Measurements from ENCODE around the gene DTWD2.
"Not testable (repeated sequence)": the region's sequence is repeated elsewhere in the genome, so short reads cannot be mapped to it uniquely, and the experiment has no call there.

Gene DTWD2

DNA sequence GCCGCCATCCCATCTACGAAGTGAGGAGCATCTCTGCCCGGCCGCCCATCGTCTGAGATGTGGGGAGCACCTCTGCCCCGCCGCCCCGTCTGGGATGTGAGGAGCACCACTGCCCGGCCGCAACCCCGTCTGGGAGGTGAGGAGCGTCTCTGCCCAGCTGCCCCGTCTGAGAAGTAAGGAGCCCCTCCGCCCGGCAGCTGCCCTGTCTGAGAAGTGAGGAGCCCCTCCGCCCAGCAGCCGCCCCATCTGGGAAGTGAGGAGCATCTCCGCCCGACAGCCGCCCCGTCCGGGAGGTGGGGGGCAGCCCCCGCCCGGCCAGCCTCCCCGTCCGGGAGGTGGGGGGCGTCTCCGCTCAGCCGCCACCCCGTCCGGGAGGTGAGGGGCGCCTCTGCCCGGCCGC, 23.4 kb downstream of the DTWD2 start:
- H3K4me3 ChIP-seq (ENCODE audit: low read length); H3K4me1 ChIP-seq (ENCODE audit: control insufficient read depth, insufficient read depth, low read length); H3K36me3 ChIP-seq (ENCODE audit: control insufficient read depth, insufficient read depth, low read length); H3K9me3 ChIP-seq (ENCODE audit: control insufficient read depth, low read length); H3K9ac ChIP-seq (ENCODE audit: low read length); H3K27me3 ChIP-seq (ENCODE audit: control insufficient read depth, insufficient read depth, low read length): not testable (repeated sequence)

DNA sequence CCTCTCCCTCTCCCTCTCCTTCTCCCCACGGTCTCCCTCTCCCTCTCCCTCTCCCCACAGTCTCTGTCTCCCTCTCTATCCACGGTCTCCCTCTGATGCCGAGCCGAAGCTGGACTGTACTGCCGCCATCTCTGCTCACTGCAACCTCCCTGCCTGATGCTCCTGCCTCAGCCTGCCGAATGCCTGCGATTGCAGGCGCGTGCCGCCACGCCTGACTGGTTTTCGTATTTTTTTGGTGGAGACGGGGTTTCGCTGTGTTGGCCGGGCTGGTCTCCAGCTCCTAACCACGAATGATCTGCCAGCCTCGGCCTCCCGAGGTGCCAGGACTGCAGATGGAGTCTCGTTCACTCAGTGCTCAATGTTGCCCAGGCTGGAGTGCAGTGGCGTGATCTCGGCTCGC, 24.0 kb downstream of the DTWD2 start:
- H3K4me1 ChIP-seq (ENCODE audit: control insufficient read depth, insufficient read depth, low read length); H3K4me3 ChIP-seq (ENCODE audit: low read length); H3K9me3 ChIP-seq (ENCODE audit: control insufficient read depth, low read length); H3K36me3 ChIP-seq (ENCODE audit: control insufficient read depth, insufficient read depth, low read length); H3K27me3 ChIP-seq (ENCODE audit: control insufficient read depth, insufficient read depth, low read length); H3K9ac ChIP-seq (ENCODE audit: low read length): not testable (repeated sequence)

DNA sequence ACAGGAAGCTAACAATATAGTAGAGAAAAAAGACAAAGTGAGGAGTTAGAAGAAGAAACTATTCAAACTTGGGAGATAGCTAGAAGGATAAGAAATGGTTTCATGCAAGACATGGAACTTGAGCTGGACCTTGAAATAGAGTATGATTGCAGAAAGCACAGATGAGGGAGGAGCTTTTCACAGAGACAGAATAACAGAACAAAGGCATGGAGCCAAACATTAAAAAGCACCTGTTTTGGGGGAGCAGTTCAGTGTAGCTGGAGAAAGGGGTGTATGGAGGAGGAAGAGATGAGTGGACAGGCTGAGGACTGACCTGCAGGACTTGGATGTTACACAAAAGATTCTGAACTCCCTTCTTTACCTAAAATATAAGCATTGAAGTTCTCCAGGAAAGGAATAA, 25.2 kb downstream of the DTWD2 start:
- Histone ChIP-seq H3K27me3 (ENCODE audit: control insufficient read depth, insufficient read depth, low read length) (no peaks in the 10 kb centered on the region), H3K4me1 (ENCODE audit: control insufficient read depth, insufficient read depth, low read length) (no peaks in the 10 kb centered on the region), H3K9me3 (ENCODE audit: control insufficient read depth, low read length) (no peaks in the 10 kb centered on the region), H3K4me3 (ENCODE audit: low read length) (no peak overlapping the region), H3K36me3 (ENCODE audit: control insufficient read depth, insufficient read depth, low read length) (no peaks in the 10 kb centered on the region), H3K9ac (ENCODE audit: low read length) (no peak overlapping the region)

DNA sequence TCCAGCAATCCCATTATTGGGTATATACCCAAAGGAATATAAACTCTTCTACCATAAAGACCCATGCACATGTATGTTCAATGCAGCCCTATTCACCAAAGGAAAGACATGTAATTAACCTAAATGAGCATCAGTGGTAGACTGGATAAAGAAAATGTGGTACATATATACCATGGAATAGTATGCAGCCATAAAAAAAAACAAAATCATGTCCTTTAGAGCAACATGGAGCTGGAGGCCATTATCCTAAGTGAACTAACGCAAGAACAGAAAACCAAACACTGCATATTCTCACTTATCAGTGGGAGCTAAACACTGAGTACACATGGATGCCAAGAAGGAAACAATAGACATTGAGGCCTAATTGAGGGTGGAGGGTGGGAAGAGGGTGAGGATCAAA, 27.8 kb downstream of the DTWD2 start:
- H3K36me3 ChIP-seq (ENCODE audit: control insufficient read depth, insufficient read depth, low read length), result no peaks in the 10 kb centered on the region
- no peak overlapping the region for H3K4me3 ChIP-seq (ENCODE audit: low read length)
- H3K9me3 ChIP-seq (ENCODE audit: control insufficient read depth, low read length), result no peaks in the 10 kb centered on the region
- no peaks in the 10 kb centered on the region for H3K4me1 ChIP-seq (ENCODE audit: control insufficient read depth, insufficient read depth, low read length)
- no peak overlapping the region for H3K9ac ChIP-seq (ENCODE audit: low read length)
- H3K27me3 ChIP-seq (ENCODE audit: control insufficient read depth, insufficient read depth, low read length), result no peaks in the 10 kb centered on the region

DNA sequence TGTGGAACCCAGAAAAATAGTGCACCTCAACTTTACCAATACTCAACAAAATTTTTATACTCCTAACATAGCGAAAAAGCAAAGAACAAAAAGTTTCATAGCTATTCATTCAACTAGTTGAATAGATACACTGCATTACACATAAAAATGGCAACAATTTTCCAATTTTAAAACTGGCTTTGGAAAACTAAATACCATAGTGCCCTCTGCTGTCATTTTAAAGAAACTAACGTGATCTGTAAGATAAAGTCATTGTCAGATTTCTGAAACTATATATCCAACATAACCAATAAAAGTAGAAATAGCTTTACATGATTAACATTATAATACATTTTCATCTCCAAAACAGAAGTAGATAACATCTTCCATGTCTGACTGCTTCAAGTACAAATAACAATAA, 31.6 kb downstream of the DTWD2 start:
- Histone ChIP-seq H3K4me3 (ENCODE audit: low read length) (no peak overlapping the region), H3K27me3 (ENCODE audit: control insufficient read depth, insufficient read depth, low read length) (no peaks in the 10 kb centered on the region), H3K4me1 (ENCODE audit: control insufficient read depth, insufficient read depth, low read length) (no peaks in the 10 kb centered on the region), H3K36me3 (ENCODE audit: control insufficient read depth, insufficient read depth, low read length) (no peaks in the 10 kb centered on the region), H3K9ac (ENCODE audit: low read length) (no peak overlapping the region), H3K9me3 (ENCODE audit: control insufficient read depth, low read length) (no peaks in the 10 kb centered on the region)

DNA sequence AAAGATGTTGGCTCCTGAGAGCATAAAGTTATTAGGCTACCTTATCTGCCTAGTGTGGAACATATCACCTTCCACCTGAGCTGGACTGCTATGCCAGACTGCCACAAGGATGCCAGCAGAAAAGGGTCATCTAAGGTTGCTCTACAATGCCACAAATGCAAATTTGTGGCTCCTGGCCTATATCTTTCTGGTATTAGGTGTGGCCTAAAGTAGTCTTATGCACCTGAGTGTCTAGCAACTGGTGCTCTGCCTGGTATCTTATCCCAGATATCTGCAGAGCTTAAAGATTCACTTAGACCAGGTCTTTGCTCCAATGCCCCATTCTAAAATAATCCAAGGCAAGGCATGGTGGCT, 34.7 kb downstream of the DTWD2 start:
- H3K36me3 ChIP-seq (ENCODE audit: control insufficient read depth, insufficient read depth, low read length), result no peaks in the 10 kb centered on the region
- H3K27me3 ChIP-seq (ENCODE audit: control insufficient read depth, insufficient read depth, low read length), result no peaks in the 10 kb centered on the region
- no peaks in the 10 kb centered on the region for H3K9me3 ChIP-seq (ENCODE audit: control insufficient read depth, low read length)
- no peak overlapping the region for H3K9ac ChIP-seq (ENCODE audit: low read length)
- H3K4me1 ChIP-seq (ENCODE audit: control insufficient read depth, insufficient read depth, low read length), result no peaks in the 10 kb centered on the region
- H3K4me3 ChIP-seq (ENCODE audit: low read length), result no peak overlapping the region

DNA sequence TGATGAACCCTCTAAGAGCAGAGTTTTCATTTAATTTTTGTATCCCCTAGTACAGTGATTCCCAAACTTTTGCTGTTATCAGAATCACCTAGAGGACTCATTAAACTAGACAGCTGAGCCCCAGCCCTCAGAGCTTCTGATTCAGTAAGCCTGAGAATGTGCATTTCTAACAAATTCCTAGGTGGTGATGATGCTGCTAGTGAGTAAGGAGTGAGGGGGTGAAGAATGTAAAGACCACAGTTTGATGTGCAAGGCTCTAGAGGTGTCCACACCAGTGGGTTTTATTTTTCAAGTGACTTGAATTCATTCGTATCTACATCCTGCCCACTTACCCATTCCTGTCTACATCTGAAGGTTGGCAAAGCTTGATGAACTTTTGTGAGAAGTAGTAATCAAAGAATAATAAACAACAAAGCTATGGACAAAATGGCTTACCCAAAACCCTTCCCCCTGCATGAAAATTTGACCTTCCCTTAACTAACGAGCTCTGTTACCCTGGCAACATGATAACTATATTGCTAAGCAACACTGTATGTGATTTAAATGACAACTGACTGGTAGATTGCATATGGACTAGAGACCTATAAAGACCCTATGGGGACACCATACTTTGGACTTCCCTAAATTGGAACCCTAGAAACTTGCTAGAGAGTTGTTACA, 35.2 kb downstream of the DTWD2 start:
- H3K36me3 ChIP-seq (ENCODE audit: control insufficient read depth, insufficient read depth, low read length), result no peaks in the 10 kb centered on the region
- no peaks in the 10 kb centered on the region for H3K27me3 ChIP-seq (ENCODE audit: control insufficient read depth, insufficient read depth, low read length)
- no peak overlapping the region for H3K4me3 ChIP-seq (ENCODE audit: low read length)
- no peaks in the 10 kb centered on the region for H3K9me3 ChIP-seq (ENCODE audit: control insufficient read depth, low read length)
- H3K9ac ChIP-seq (ENCODE audit: low read length), result no peak overlapping the region
- no peaks in the 10 kb centered on the region for H3K4me1 ChIP-seq (ENCODE audit: control insufficient read depth, insufficient read depth, low read length)

DNA sequence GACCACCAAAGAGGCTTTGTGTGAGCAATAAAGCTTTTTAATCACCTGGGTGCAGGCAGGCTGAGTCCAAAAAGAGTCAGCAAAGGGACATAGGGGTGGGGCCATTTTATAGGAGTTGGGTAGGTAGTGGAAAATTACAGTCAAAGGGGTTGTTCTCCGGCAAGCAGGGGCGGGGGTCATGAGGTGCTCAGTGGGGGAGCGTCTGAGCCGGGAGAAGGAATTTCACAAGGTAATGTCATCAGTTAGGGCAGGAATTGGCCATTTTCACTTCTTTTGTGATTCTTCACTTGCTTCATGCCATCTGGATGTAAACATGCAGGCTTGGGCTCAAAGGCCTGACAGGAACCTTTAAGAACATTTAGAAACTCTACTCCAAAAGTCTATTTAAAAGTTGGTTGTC, 36.0 kb downstream of the DTWD2 start:
- not testable (repeated sequence) for H3K4me3 ChIP-seq (ENCODE audit: low read length); H3K36me3 ChIP-seq (ENCODE audit: control insufficient read depth, insufficient read depth, low read length); H3K9me3 ChIP-seq (ENCODE audit: control insufficient read depth, low read length); H3K4me1 ChIP-seq (ENCODE audit: control insufficient read depth, insufficient read depth, low read length); H3K9ac ChIP-seq (ENCODE audit: low read length); H3K27me3 ChIP-seq (ENCODE audit: control insufficient read depth, insufficient read depth, low read length)

DNA sequence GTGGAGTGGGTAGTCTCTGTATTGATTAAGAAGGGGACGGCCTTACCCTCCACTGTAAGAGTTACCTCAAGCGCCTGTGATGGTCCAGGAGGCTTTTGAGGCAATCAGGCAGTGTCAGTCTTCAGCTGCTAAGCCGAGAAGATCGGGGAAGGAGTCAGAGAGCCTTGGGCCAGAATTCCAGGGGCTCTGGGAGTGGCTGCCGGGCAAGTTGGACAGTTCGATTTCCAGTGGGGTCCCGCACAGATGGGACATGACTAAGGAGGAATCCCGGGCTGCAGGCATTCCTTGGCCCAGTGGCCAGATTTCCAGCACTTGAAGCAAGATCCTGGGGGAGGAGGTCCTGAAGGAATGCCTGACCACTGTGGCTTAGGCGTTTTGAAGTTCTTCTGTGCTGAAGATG, 38.0 kb downstream of the DTWD2 start:
- not testable (repeated sequence) for H3K9me3 ChIP-seq (ENCODE audit: control insufficient read depth, low read length); H3K27me3 ChIP-seq (ENCODE audit: control insufficient read depth, insufficient read depth, low read length); H3K36me3 ChIP-seq (ENCODE audit: control insufficient read depth, insufficient read depth, low read length); H3K4me3 ChIP-seq (ENCODE audit: low read length); H3K9ac ChIP-seq (ENCODE audit: low read length); H3K4me1 ChIP-seq (ENCODE audit: control insufficient read depth, insufficient read depth, low read length)

DNA sequence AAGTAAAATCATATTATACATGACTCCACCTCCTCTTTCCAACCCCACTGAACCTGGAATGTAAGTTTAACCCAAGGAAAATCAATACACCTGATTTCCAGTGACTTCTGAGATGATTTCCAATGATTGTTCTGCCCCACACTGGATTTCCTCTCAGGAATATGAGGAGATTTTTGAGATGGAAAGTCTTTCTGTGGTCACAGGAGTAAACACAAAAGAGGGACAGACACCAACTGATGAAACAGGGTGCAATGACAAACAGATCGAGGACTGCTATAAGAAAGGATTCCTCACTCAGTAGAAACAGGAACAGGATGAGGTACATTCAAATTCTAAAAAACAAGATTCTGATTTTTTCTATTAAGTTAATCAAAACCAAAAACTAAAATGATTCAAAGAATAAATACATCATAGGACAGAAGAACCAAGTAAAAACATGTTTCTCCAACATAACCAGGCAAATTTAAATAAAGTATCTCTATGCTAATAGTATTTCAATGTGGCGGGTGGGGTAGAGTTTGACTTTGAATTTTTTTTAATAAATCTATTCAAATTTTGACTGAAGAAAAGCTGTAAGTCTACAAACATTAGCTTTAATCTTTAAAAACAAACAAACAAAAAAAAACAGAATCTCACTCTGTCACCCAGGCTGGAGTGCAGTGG, 42.1 kb downstream of the DTWD2 start:
- Histone ChIP-seq H3K4me1 (ENCODE audit: control insufficient read depth, insufficient read depth, low read length) (no peaks in the 10 kb centered on the region), H3K36me3 (ENCODE audit: control insufficient read depth, insufficient read depth, low read length) (no peaks in the 10 kb centered on the region), H3K9me3 (ENCODE audit: control insufficient read depth, low read length) (no peaks in the 10 kb centered on the region), H3K4me3 (ENCODE audit: low read length) (no peak overlapping the region), H3K9ac (ENCODE audit: low read length) (no peak overlapping the region), H3K27me3 (ENCODE audit: control insufficient read depth, insufficient read depth, low read length) (no peaks in the 10 kb centered on the region)

DNA sequence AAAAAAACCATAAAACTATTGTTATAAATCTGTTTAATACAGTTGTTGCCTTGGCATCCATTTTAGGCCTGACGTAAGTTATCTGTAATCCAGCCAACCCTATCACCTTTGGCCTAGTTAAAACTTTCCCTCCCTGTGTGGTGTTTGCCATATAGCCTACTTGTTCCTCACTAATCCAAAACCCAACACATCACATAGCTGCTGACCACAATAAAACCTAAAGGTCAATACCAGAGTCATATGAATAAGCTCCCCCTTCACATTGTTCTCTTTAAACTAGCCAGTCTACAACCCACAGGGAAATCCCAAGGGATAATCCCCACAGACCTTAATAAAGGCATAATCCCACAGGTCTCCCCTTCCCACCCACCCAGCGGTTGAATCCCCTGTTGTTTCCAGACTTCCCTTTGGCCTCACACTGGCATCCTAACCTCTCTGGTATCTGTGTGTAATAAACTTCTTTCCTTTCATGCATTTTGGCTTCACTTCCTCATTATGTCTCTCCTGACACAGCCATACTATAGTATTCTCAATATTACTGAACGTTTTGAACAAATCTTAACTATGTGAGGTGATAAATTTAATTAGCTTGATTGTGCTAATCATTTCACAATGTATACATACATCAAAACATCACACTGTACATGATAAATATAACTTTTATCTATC, 50.8 kb downstream of the DTWD2 start:
- H3K9me3 ChIP-seq (ENCODE audit: control insufficient read depth, low read length), result no peaks in the 10 kb centered on the region
- H3K9ac ChIP-seq (ENCODE audit: low read length), result no peak overlapping the region
- no peaks in the 10 kb centered on the region for H3K36me3 ChIP-seq (ENCODE audit: control insufficient read depth, insufficient read depth, low read length)
- no peaks in the 10 kb centered on the region for H3K27me3 ChIP-seq (ENCODE audit: control insufficient read depth, insufficient read depth, low read length)
- no peak overlapping the region for H3K4me3 ChIP-seq (ENCODE audit: low read length)
- H3K4me1 ChIP-seq (ENCODE audit: control insufficient read depth, insufficient read depth, low read length), result no peaks in the 10 kb centered on the region

DNA sequence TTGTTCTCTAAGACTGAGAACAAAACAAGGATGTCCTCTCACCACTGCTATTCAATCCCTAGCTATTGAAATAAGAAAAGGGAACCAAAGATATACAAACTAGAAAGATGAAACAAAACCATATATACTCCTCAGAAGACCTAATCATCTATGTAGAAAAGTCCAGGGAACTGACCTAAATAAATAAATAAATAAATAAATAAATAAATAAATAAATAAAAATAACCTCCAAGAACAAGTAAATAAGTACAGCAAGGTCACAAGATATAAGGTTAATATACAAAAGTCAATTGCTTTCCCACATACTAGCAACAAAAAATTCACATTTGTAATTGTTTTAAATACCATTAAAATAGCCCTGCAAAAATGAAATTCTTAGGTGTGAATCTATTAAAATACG, 54.6 kb downstream of the DTWD2 start:
- Histone ChIP-seq H3K9me3 (ENCODE audit: control insufficient read depth, low read length) (no peaks in the 10 kb centered on the region), H3K9ac (ENCODE audit: low read length) (no peak overlapping the region), H3K27me3 (ENCODE audit: control insufficient read depth, insufficient read depth, low read length) (no peaks in the 10 kb centered on the region), H3K4me1 (ENCODE audit: control insufficient read depth, insufficient read depth, low read length) (no peaks in the 10 kb centered on the region), H3K36me3 (ENCODE audit: control insufficient read depth, insufficient read depth, low read length) (no peaks in the 10 kb centered on the region), H3K4me3 (ENCODE audit: low read length) (no peak overlapping the region)
